Gastroesophageal sphincter (tissue), 4 donors: ENCODE data around the gene SH3BGR. TPM values are rescaled to one million over a fixed set of nuclear protein-coding genes. Genes with fewer than 3 reads are reported as not detected.

ENCODE experiments used
- ATAC-seq: fragments of 150-250 bp; one replicate; pipeline ENCODE4 v1.9.1; 2016; ENCODE audit warnings: mild to moderate bottlenecking, moderate library complexity
- H3K27ac ChIP-seq, 4 donors: fragments of 200-600 bp; sonication (generic) in 3 of 4; 1 replicate in 3 of 4; 2 replicates in 1 of 4; pipeline ENCODE4 v1.5.1; 2016 to 2019
- H3K27me3 ChIP-seq: fragments of 200-600 bp; sonication (generic); one replicate; pipeline ENCODE4 v1.5.1; 2019
- H3K36me3 ChIP-seq, 2 donors: fragments of 200-600 bp; sonication (generic); one replicate each; pipeline ENCODE4 v1.5.1; 2019; ENCODE audit warnings: control low read depth in 1 of 2
- H3K4me1 ChIP-seq, 3 donors: fragments of 200-600 bp; sonication (generic); 1 replicate in 2 of 3; 2 replicates in 1 of 3; pipeline ENCODE4 v1.5.1; 2016 to 2019; ENCODE audit warnings: control low read depth in 2 of 3
- H3K4me3 ChIP-seq, 2 donors: fragments of 200-600 bp; sonication (generic); one replicate each; pipeline ENCODE4 v1.5.1; 2019; ENCODE audit warnings: mild to moderate bottlenecking in 1 of 2, moderate library complexity in 1 of 2
- H3K9me3 ChIP-seq, 3 donors: fragments of 200-600 bp; sonication (generic); one replicate each; pipeline ENCODE4 v1.5.1; 2017 to 2019; ENCODE audit warnings: control low read depth in 2 of 3
- CTCF ChIP-seq, 4 experiments: fragments of 200-600 bp in 2 of 4; fragments of 450-650 bp in 2 of 4; sonication (generic) in 1 of 4; IDR thresholded peaks; one replicate each; pipeline ENCODE4 v1.5.1; 2017 to 2019; ENCODE audit warnings: antibody characterized with exemption in 4 of 4, mild to moderate bottlenecking in 2 of 4, moderate library complexity in 2 of 4
- EP300 ChIP-seq: sonication (generic); formaldehyde crosslinking; IDR thresholded peaks from one replicate; pipeline ENCODE4 v1.6.1; 2017; ENCODE audit warnings: antibody characterized with exemption, mild to moderate bottlenecking
- POLR2A ChIP-seq, 2 donors: fragments of 450-650 bp; IDR thresholded peaks; one replicate each; pipeline ENCODE4 v1.6.1; 2017; ENCODE audit warnings: antibody characterized with exemption in 2 of 2, mild to moderate bottlenecking in 2 of 2, moderate library complexity in 1 of 2
- POLR2AphosphoS5 ChIP-seq: sonication (generic); formaldehyde crosslinking; IDR thresholded peaks from one replicate; pipeline ENCODE4 v1.6.1; 2017; ENCODE audit warnings: antibody characterized with exemption
- WGBS, 2 donors: methylation state at CpG; one replicate each; pipeline ENCODE4 v1.1.5; 2018; ENCODE audit warnings: low coverage in 1 of 2; 5-methylcytosine and 5-hydroxymethylcytosine counted together
- total RNA-seq, 4 donors: library from RNA; depleted of rRNA; stranded (reverse); fragments of >200 nt; gene quantifications; one replicate each; pipeline ENCODE4 v1.1.0, GENCODE V29; 2016

The SH3BGR gene
- total RNA-seq, 4 donors from 2014 or later, result 5.9 to 39.7 (median 30.5) TPM

GRCh38 chr21:39499156-39499555, 47.4 kb downstream of the SH3BGR start:
- Histone ChIP-seq H3K36me3 (no peaks in the 10 kb centered on the region), H3K9me3 (no peaks in the 10 kb centered on the region), H3K27ac (no peak overlapping the region), H3K27me3 (no peaks in the 10 kb centered on the region), H3K4me3 (no peak overlapping the region), H3K4me1 (no peaks in the 10 kb centered on the region)
- 86 to 93% methylated on average over 1 of the region's 1 CpG for WGBS, 2 donors
- TF ChIP-seq POLR2A (IDR thresholded peaks at IDR 0.05), result no peak
- ATAC-seq, result no peak

DNA sequence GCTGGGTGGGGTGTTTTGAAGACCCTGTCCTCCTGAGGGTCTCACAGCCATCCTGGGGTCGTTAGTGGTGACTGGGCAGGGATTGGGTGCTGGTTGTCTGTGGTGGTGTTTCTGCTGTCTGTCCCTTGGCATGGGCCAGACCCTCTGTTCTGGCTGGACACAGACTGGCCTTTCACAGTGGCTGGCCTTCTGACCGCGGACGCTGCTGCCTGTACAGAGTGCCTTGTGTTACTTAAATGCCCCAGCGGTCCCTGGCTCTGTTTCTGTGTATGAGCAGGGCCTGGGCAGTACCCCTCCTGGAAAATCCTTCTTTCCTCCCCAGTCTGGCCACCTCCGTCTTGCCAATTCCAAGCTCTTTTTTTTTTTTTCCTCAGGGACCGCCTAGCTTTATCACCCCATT, 50.9 kb downstream of the SH3BGR start:
- 88% methylated on average over 5 of the region's 7 CpGs; no CpG with 5 or more reads in 1 of the 2 donors for WGBS, 2 donors
- no peaks in the 10 kb centered on the region for H3K4me1 ChIP-seq
- no peak overlapping the region for H3K27ac ChIP-seq
- H3K36me3 ChIP-seq, result no peaks in the 10 kb centered on the region
- H3K9me3 ChIP-seq, result no peaks in the 10 kb centered on the region
- no peak overlapping the region for H3K4me3 ChIP-seq
- H3K27me3 ChIP-seq, result no peaks in the 10 kb centered on the region
- no peak for TF ChIP-seq POLR2A (IDR thresholded peaks at IDR 0.05)
- no peak for TF ChIP-seq EP300
- TF ChIP-seq POLR2AphosphoS5, result no peak
- TF ChIP-seq CTCF (IDR thresholded peaks at IDR 0.05), result no peak
- no peak for ATAC-seq

GRCh38 chr21:39503123-39503762, 51.5 kb downstream of the SH3BGR start:
- no peaks in the 10 kb centered on the region for H3K4me1 ChIP-seq
- no peak for ATAC-seq
- no peak overlapping the region for H3K27ac ChIP-seq
- no peak for TF ChIP-seq POLR2A (IDR thresholded peaks at IDR 0.05)
- TF ChIP-seq CTCF (IDR thresholded peaks at IDR 0.05), result no peak
- no peaks in the 10 kb centered on the region for H3K36me3 ChIP-seq
- H3K4me3 ChIP-seq, result no peak overlapping the region
- no peaks in the 10 kb centered on the region for H3K27me3 ChIP-seq
- H3K9me3 ChIP-seq, result no peaks in the 10 kb centered on the region
- 22 to 83% methylated on average over 1 of the region's 1 CpG for WGBS, 2 donors

GRCh38 chr21:39504230-39504629, 52.5 kb downstream of the SH3BGR start:
- no peaks in the 10 kb centered on the region for H3K36me3 ChIP-seq
- H3K4me3 ChIP-seq, result no peak overlapping the region
- H3K9me3 ChIP-seq, result no peaks in the 10 kb centered on the region
- no peak for ATAC-seq
- no peak overlapping the region for H3K27ac ChIP-seq
- TF ChIP-seq POLR2A (IDR thresholded peaks at IDR 0.05), result no peak
- TF ChIP-seq CTCF (IDR thresholded peaks at IDR 0.05), result no peak
- no peak for TF ChIP-seq POLR2AphosphoS5
- no peak for TF ChIP-seq EP300
- H3K27me3 ChIP-seq, result no peaks in the 10 kb centered on the region
- 91% methylated on average over 6 of the region's 6 CpGs; no CpG with 5 or more reads in 1 of the 2 donors for WGBS, 2 donors
- no peaks in the 10 kb centered on the region for H3K4me1 ChIP-seq

- Histone ChIP-seq H3K4me1 (no peaks in the 10 kb centered on the region), H3K36me3 (no peaks in the 10 kb centered on the region), H3K27ac (no peak overlapping the region), H3K9me3 (no peaks in the 10 kb centered on the region), H3K27me3 (no peaks in the 10 kb centered on the region), H3K4me3 (no peak overlapping the region)
- TF ChIP-seq POLR2A (IDR thresholded peaks at IDR 0.05) (no peak), POLR2AphosphoS5 (no peak), CTCF (IDR thresholded peaks at IDR 0.05) (no peak), EP300 (no peak)
- no peak for ATAC-seq
- 83 to 92% methylated on average over 1 of the region's 1 CpG for WGBS, 2 donors
Measured at GRCh38 chr21:39510240-39510639, 58.5 kb downstream of the SH3BGR start.
